GM21723 (cell line): ENCODE results near the gene CDH24.

ENCODE experiments used
- ATAC-seq: cut with Tn5 transposase; IDR thresholded peaks from one replicate; pipeline ENCODE4 v1.9.1; 2021; ENCODE audit warnings: mild to moderate bottlenecking, moderate library complexity; ENCODE audit not compliant: unreplicated experiment

The CDH24 gene

DNA sequence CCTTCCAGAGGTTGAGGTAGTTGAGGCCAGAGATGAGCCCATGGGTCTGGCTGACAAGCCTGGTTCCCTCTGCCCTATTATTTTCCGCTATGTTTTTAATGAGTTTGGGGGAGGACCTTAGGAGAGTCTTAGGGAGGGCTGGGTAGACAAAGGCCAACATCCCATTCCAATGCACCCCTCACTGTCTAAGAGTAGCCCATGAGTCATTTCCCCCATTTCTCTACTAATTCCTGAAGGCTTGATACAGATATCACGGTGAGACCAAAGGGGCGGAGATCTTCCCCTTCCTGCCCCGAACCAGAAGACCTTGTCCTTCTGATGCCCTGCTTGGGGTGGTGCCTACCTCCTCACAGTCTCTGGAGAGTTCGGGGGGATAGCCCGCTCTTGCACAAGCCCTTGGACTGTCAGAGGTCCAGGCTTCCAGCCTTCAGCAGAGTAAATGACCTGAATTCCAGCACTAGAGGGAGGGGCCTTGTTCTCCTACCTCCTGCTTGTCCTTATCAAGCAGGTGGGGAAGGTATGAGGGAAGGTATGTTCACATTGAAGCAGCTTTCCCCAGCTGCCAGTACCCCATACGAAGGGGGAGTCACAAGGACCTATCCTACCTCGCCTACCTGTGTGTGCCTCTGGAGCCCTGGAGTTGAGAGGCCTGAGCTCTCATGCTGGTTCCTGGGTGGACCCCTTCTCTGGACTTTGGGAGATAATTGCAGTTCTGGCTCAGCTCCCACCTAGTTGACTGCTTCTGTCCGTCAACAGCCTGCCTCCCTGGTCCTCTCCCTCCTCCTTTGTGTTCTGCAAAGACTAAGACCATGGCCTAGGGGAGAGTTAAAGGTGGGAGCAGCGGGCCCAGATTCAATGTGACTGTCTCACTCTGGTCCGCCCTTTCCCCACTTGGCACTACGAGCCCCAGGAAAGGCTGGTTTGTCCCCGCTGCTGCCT, 11.6 kb downstream of the CDH24 start:
- ATAC-seq, result no peak

DNA sequence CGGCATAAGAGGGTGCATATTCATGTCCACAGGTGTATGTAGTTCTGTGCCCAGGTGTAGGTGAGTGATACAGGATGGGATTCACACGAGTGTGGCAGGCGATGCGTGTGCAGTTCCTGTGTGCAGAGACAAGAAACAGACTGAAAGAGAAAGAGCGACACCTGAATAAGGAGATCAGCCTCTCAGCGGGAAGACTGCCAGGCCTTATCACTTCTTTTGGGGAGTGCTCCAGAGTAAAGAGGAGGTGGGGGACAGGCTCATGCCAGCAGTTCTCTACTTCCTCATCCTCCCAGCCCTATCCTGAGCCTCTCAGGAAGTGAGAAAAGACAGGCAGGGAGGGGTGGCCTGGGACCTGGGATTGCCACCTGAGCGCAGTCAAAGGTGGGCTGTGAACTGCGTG, 12.5 kb downstream of the CDH24 start:
- ATAC-seq, result no peak

DNA sequence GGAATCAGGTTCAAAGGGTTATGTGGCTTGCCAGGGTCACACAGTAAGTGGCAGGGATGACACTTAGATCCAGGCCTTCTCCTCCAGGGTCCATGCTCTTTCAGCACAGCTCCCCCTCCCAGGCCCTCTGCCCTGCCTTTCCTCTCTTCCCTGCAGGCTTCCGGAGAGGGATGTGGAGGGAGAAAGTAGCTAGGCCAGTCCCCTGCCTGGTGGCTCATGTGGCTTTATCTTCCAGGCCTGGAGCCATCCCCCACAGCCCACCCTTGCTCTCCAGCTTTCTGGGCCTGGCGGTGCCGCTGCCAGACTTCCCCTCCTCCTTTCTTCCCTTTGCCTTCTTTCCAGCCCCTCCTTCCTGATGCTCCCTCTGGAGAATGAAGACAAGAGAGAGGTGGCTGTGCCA, 13.6 kb downstream of the CDH24 start:
- ATAC-seq, result no peak

DNA sequence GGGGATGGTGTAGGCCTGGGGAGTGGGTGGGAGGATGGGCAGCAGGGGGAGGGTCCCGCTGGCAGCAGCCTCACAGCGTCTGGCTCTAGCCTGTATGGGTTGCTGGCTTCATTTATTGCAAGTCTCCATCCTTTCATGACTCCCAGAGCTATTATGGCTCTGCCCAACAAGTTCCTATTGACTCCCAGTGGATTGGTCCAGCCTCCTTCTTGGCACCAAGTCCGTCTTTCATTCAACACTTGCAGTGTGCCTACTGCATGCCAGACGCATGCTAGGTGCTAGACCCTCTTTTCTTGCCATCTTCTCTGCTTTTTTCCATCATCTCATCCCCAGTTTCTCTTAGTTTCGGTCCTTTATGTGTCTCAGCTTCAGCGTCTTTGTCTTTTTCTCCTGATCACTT, 14.2 kb downstream of the CDH24 start:
- ATAC-seq, result no peak

DNA sequence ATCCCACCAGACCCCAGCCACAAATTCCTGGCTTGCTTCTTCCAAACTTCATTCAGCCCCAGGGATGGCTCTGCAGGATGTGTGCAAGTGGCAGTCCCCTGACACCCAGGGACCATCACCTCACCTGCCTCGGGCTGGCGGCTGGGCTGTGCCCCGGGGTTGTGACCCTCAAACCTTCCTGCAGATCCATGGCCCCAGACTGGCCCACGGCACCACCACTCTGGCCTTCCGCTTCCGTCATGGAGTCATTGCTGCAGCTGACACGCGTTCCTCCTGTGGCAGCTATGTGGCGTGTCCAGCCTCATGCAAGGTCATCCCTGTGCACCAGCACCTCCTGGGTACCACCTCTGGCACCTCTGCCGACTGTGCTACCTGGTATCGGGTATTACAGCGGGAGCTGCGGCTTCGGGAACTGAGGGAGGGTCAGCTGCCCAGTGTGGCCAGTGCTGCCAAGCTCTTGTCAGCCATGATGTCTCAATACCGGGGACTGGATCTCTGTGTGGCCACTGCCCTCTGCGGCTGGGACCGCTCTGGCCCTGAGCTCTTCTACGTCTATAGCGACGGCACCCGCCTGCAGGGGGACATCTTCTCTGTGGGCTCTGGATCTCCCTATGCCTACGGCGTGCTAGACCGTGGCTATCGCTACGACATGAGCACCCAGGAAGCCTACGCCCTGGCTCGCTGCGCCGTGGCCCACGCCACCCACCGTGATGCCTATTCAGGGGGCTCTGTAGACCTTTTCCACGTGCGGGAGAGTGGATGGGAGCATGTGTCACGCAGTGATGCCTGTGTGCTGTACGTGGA, 15.0 kb downstream of the CDH24 start, which contains the start of gene PSMB11:
TSS of gene PSMB11 (plus strand) at position 51 of the 804 bp plus-strand sequence. CDS start at position 65, 14 bp downstream.
- no peak for ATAC-seq

DNA sequence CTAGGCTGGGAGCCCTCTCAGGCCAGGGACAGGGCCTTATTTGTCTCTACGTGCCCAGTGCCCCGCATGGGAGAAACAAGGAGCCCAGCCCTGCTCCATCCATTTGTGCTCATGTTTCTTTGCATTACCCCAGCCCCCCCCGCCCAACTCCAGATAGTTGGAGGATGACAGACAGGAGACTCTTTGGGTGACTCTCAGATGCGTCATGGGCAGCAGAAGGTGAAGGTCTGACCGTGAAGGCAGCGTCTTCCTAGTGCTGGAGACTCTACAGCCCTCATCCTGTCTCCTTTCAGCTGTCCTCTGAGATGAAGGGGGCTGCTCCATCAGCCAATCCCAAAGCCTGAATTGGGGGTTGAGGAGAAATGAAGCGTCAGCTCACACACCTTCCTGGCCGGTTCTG, 15.6 kb downstream of the CDH24 start:
- no peak for ATAC-seq

DNA sequence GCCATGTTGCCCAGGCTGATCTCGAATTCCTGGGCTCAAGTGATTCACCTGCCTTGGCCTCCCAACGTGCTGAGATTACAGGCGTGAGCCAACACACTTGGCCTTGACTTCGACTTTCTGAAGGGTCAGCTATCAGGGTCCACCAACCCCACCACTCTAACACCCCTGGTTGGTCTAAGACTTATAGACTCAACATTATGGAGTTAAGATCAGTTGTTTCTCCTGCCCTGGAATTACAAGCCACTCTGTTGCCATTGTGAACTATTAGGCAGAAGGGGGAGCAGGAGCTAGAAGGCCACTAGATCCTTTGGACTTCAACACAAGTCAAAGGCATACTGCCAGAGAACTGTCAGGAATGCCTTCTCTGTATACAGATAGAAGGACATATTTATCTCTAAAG, 17.2 kb downstream of the CDH24 start:
- ATAC-seq, result no peak

DNA sequence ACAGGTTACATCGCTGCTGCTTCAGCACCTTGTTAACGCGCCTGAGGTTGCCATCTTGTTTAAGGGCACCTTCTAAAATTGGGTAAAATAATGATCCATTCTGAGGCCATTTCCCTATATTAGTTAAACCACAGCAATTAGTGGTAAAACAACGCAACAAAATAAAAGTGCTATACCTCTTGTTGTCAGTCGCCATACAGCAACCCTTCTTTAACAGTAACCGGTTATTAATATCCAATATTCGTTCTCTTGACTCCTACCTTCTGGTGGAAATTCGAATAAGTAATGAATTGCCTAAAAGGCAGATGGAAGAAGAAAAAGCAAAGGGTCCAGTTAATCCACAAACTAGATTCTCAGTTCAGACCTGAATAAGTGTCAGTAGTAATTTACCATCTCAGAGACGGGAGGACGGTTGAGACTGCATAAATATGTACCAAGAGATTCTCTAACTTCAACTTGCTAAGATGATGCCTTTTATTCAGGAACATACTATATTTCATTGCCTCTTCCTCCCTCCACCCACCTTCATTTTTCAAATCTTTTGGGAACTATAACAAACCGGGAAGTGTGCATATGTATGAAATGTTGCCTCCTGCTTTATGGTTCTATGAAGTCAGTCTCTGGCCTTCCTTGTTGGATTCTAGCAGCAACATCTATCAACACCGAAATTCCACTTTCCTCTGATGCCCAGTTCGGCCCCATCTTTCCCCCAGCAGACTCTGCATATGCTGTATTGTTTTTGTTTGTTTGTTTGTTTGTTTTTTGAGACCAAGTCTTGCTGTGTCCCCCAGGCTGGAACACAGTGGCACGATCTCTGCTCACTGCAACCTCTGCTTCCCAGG, 21.8 kb downstream of the CDH24 start:
- ATAC-seq, result no peak

DNA sequence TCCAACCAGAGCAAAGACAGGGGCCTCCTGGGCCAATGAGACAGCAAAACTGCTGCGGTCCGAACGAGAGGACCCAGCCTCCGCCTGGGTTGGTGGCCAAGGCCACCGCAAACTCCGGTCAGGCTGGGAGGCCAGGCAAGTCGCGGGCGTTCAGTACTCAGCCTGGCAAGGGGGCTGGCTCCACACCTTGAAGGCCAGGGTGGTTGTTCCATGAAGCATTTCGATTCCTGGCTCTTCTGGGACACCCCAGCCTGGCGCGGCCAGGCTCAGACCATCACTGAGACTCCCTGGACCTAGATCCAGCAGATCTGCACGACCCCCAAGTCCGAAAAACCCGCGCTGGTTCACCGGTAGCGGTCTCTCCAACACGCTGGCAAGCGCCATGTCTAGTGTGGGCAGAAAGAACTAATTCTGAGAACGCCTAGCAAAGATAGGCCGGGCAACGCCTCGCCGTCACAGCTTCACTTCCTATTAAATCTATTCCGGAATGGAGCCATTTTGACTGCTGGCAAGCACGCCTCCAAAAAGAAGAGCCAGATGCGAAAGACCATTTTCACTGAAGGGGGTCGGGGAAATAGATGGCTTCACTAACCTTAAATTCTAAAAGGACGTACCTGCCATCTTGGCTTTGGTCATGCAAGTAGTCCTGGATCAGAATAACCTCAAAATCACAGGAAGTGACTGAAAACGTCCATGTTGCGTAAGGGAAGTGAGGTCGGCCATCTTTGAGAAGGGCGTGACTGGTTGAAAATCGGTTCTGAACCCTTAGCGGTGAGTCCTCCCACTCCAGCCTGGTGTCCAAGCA, 22.6 kb downstream of the CDH24 start, which contains the start of gene PSMB5:
TSS of gene PSMB5 (minus strand) at position 403 of the 805 bp plus-strand sequence. CDS start at position 384, 19 bp downstream.
- peak; percentile 98 for ATAC-seq

DNA sequence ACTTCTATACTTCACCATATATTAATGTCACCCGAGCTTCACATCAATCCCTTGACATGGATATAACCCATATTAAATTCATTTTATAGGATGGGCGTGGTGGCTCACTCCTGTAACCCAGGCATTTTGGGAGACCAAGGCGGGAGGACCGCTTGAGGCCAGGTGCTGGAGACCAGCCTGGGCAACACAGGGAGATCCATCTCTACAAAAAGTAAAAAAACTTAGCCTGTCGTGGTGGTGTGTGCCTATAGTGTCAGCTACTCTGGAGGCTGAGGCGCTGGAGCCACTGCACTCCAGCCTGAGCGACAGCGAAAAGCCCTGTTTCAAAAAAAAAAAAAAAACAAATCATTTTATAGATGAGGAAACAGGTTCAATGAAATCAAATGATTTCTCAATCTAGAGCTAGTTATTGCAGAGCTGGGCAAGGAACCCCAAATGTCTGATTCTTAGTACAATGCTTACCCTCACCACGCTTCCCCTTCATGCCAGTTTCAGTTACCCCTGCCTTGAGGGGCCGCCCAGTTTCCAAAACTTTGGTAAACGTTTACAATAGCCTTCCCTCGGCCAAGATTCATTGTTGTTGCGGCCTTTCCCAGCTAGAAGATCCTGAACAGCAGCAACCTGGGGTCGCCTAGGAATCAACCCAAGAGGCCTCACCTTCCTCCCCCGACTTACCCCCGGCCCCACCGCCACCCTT, 23.4 kb downstream of the CDH24 start:
- ATAC-seq, result peak; percentile 17

DNA sequence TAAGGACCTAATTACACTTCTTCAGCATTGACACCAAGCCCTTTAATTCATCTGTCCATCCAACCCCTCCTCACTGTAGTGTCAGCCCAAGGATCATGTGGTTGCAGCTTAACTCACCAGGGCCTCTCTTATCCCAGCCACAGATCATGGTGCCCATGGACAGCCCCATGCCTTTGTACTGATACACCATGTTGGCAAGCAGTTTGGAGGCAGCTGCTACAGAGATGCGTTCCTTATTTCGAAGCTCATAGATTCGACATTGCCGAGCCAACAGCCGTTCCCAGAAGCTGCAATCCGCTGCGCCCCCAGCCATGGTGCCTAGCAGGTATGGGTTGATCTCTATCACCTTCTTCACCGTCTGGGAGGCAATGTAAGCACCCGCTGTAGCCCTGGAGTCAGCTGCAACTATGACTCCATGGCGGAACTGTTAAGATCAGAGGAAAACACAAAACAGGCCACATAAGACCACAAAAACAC, 24.0 kb downstream of the CDH24 start:
- no peak for ATAC-seq

DNA sequence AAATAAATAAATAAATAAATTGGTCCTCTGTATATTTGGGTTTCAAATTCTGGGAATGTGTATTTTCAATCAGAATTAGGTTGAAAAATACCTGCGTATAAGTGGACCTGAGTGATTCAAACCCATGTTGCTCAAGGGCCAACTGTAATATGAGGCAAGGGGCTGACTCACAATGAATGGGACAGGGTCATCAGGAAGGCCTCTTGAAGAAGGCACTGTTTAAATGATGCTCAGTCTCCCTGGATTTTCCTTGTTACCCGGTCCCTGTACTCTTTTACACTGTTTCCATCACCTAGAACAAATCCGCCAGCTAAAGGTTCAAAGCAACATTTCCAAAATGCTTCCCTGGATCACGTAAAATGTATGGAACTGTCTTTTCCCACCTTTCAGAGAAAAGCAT, 26.4 kb downstream of the CDH24 start:
- no peak for ATAC-seq

DNA sequence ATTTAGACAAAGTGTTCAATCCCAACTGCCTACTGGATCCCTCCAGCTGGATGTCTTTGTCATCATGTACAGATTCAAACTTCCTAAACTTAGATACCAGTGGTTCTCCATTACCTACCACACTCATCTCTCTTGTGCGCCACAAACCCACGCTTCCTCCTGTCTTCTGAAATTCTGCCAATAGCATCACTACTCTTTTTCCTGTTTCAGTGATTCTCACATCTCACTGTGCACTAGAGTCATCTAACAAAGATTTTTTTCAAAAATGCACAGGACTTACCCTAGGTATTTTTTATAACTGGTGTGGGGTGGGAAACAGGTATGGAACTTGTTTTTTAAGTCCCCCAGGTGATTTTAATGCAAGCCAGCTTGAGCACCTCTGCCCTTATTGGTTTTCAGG, 28.5 kb downstream of the CDH24 start:
- ATAC-seq, result no peak

DNA sequence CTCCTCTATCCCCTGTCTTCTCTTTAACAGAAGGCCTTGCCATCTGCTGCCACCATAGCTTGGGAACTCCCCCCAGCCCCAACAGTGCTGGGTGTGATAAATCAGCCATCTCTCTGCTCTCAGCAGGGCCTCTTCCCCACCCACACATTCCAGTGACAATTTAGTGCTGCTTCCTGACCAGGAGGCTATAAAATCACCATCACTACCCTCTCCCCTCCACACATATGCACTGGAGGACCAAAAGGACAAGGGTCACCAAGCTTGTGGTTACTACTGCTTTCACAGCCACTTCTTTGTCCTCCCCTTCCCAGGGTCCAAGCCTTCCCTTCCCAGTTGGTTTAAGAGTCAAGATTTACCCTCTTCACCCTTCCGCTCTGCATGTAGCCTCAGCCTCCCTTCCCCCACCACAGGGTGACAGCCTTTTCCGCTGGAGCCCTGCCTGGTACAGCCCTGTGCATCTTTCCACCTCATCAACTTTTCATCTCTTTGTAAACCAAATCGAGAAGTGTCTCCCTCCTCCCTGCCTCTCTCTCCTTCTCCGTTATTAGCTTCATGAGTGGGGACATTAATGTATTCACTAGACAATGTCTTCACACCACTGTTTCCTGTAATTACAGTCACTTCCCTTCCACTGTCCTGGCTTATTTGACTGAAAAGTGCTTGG, 32.0 kb downstream of the CDH24 start:
- no peak for ATAC-seq

DNA sequence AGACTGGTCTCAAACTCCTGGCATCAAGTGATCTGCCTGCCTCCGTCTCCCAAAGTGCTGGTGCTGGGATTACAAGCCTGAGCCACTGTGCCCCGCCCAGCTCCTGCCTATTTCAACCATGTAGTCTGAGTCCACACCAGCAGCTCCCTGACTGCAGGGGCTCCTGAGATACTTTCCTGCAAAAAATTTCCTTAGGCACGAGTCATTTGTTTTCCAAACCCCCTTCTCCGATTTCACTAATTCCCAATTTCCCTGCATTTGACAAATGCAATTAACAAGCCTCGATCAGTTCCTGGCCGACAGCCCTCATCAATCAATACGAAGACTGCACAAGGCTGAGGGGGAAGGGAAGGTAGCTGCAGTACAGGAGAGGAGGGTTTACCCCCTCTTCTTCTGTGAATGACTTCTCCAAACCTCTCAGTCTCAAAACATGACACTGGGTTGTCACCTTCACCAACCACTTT, 32.7 kb downstream of the CDH24 start:
- ATAC-seq, result no peak

DNA sequence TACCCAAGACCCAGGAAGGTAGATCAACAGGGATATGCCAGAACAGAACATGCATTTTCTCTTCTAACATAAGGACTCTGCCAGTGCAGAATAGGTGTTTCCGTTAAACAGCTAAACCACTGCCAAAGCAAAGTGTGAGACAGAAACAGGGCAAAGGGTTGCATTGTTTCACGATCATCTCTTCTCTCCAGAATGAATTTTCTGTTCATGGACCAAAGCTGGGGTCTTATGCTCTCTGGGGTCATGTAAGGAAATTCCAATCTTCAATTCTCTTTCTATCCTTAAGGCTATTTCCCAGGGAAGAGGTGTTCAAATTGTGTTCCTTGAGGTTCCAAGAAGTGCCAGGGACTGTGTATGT, 33.5 kb downstream of the CDH24 start:
- ATAC-seq, result no peak

DNA sequence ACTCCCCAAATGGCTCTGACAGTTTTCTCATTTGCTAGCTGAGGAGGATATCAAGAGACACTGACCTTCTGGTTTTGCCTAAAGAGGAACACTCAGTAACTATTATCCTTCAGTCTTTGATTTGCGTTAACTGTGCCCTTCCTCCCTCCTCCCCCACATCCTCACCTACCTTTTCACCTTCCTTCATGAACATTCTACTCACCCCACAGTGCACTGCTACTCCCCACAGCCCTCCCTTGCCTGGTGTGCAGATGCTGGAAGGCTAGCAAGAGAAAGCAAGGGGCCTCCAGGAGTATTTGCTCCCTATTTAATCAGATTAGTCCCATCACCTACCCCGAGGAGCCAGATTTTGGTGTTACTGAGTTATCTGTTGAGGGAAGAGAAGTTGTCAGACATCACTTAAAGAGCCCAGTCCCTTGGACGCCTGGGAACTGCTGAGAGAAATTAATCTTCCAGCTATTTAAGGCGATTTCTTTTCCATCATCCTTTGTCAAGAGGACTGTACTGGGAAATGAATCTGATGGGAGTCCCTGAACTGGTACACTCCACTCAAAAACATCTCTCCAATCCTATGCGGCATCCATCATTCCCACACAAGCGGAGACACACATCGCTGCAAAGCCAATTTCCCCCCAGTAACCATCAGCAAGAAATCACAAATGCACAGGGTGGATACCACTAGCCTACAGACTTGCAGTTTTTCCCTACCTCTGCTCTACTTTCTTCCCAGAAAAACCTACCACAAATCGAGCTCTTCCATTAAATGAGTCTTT, 34.1 kb downstream of the CDH24 start:
- ATAC-seq, result no peak

DNA sequence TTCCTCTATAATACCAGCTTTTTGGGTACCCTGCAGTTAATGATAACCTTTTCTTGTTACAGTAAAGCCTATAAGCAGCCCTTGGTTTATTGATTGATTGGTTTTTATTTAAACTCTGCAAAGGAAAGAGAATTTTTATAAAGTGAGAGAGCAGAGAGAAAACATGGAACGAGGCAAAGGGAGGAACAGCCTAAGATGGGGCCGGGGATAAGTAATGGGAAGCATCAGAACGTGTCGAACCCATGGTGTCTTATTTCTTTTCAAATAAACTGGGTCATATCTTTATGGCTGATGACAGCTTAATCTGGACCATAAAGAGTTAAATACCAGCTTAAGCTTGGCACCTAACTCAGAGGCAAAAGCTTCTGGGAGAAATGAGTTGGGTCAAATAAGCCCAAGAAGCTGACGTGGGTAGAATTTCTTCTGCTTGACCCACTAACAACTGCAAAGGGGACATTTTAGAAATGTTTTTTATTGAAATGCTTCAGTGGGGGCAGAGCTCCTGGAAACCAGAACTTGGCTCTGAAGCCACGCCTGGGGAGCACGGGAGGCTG, 35.4 kb downstream of the CDH24 start:
- ATAC-seq, result no peak
